ENCODE results near the gene SLC1A2. TPM values are rescaled to one million over a fixed set of nuclear protein-coding genes. Genes with fewer than 3 reads are reported as not detected.

The SLC1A2 gene
- total and polyA plus RNA-seq, 2 experiments from 2014 or later, result 0.70 to 2.8 TPM

GRCh38 chr11:35238882-35239281 is 180.5 kb downstream of the SLC1A2 start:
- Mint-ChIP-seq H3K4me3 (no peak overlapping the region), H3K36me3 (ENCODE audit: low read depth) (no peaks in the 10 kb centered on the region), H3K27ac (no peak overlapping the region), H3K9me3 (no peaks in the 10 kb centered on the region), H3K4me1 (peaks cover 12% of the 10 kb centered on the region), H3K27me3 (ENCODE audit: insufficient read depth, low read depth, poor library complexity) (peaks cover 8% of the 10 kb centered on the region)
- Histone ChIP-seq H3K9me2 (ENCODE audit: insufficient read depth) (no peaks in the 10 kb centered on the region; the same call in none of the 2 replicates), H3K79me2 (replicated peaks; ENCODE audit: insufficient read depth) (no peaks in the 10 kb centered on the region), H3K27ac (ENCODE audit: low read depth) (no peak overlapping the region), H2AFZ (no peak overlapping the region), H3K4me2 (no peak overlapping the region), H3K4me1 (ENCODE audit: insufficient read depth) (peaks cover 5% of the 10 kb centered on the region; the same call in 1 of the 2 replicates), H3K36me3 (ENCODE audit: insufficient read depth) (no peaks in the 10 kb centered on the region), H4K20me1 (replicated peaks; ENCODE audit: insufficient read depth) (no peaks in the 10 kb centered on the region), H3K4me3 (no peak overlapping the region), H3F3A (replicated peaks; ENCODE audit: low read depth) (no peaks in the 10 kb centered on the region), H3K27me3 (ENCODE audit: insufficient read depth) (no peaks in the 10 kb centered on the region)
- ATAC-seq (no peak), DNase-seq (ENCODE audit: low spot score) (no peak)
- TF ChIP-seq POLR2AphosphoS5 (IDR thresholded peaks at IDR 0.05; ENCODE audit: low read depth) (no peak), EZH2phosphoT487 (IDR thresholded peaks at IDR 0.05; ENCODE audit: unreplicated experiment) (no peak), CTCF (conservative IDR thresholded peaks at IDR 0.05; ENCODE audit: low read depth in 2 of 2) (no peak), NANOG (IDR thresholded peaks at IDR 0.05; ENCODE audit: borderline replicate concordance) (no peak), ETS1 (IDR thresholded peaks at IDR 0.05) (no peak), STAT1 (IDR thresholded peaks at IDR 0.05; ENCODE audit: unreplicated experiment) (no peak), ZNF462 (CRISPR knock-in tag; IDR thresholded peaks at IDR 0.05) (no peak)

Measured in GM23338 (cell line).